Anterior cingulate cortex (tissue), 58 donors: ENCODE measurements around the gene OR52M1.

Experiments used
- DNase-seq, 58 donors: peaks; one replicate each; lab custom pipeline; 2025; lab: John Stamatoyannopoulos, UW

The OR52M1 gene

GRCh38 chr11:4560467-4560866 is 15.5 kb downstream of the OR52M1 start:
- no peak for DNase-seq

DNA sequence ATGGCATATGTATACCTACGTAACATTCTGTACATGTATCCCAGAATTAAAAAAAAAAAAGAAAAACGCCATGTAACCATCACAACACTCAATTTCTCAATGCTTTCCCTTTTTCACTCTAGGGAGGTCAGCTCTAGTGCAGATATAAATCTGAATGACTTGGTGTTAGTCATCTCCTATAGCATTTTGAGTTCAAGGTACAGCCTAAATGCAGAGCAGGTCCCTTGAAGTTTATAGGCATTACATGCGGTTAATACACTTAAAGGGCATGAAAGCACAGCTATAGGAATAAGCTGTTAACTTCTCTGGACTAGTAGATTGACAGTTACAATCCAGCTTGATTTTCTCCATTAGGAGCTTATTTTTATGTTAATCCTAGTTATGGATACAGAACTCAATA is 20.4 kb downstream of the OR52M1 start:
- DNase-seq, result no peak

DNA sequence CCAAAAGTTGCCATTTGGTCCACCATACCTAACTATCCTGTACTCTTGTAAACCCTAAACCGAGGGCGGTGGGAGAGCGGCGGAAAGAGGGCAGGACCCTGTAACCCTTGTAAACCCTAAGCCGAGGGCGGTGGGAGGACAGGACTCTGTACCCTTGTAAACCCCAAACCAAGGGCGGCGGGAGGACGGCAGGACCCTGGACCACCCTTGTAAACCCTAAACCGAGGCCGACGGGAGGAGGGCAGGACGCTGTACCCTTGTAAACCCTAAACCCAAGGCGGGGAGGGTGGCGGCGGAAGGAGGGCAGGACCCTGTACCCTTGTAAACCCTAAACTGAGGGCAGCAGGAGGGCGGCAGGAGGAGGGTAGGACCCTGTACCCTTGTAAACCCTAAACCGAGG is 24.1 kb downstream of the OR52M1 start:
- DNase-seq, result no peak

DNA sequence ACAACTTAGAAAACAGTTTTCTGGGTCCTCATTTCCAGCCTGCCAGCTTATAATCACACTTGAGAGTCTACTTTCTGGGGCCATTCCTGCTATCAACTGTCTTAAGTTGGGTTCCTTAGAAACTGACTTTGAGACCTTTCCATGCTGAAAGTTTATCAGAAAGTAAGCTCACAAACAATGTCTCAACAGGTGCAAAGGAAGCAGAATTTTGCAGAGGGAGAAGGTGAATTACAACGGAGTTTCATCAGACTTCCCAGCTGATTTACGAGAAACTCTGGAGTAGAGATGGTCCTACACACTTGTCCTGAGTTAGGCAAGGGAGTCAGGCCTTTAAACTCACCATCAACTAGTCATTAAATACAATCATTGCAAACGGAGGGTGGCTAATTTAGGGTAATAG is 31.9 kb downstream of the OR52M1 start:
- DNase-seq, result no peak

DNA sequence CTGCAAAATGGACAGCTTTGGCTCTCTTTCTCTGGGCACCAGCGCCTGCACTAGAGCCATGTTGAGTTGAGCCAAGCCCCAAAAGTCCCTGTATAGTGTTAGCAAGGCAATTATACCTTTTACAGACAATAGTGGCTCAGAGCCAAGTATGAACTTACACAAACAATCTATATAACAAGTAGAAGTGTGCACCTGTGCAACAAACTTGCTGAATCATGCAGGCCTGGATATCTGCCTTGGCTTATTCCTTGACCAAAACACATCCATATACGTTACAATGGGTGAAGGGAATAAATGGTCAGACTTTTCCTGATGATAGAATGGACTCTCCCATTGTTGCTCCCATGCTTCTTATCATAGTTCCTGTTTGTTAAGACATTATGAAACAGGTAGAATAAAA is 32.8 kb downstream of the OR52M1 start:
- no peak for DNase-seq

- DNase-seq, result no peak
Measured at GRCh38 chr11:4578624-4579023, 33.6 kb downstream of the OR52M1 start.

DNA sequence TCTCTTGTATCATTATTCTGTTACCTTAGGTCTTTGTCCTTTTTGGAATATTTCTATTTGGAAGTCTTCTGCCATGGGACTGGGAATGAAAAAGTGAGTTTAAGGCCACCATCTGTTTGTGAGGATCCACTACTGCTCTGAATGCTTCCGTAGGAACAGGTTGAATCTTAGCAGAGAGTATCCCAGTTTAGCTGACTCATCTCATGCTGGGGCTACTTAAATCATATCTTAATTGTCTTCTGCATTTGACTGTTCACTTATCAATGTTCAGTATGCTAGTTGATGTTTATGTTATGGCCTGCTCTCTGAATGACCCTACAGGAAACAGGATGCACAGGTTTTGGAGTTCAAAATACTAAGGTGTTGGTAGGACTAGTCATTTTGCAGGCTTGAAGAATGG is 35.1 kb downstream of the OR52M1 start:
- no peak for DNase-seq

- DNase-seq, result no peak
Measured at GRCh38 chr11:4581443-4581842, 36.5 kb downstream of the OR52M1 start, which contains the start of gene OR52I2. Gene OR52I2, plus strand, starts transcription at chr11:4581743.

GRCh38 chr11:4589017-4589416 is 44.0 kb downstream of the OR52M1 start:
- no peak for DNase-seq

DNA sequence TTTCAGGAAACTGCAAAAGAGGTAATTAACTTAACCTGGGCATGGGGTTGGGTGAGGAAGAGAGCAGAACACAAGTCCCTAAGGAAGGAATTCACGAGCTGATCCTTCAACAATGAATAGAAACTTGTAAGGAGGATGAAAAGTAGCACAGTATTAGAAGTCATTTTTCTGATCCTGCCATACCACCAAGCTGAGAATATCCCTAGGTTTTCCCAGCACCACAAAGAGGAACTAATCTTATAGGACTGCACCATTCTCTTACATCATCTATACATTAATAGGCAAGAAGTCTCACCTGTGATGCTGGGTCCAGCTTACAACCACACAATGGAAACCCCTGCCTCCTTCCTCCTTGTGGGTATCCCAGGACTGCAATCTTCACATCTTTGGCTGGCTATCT is 48.7 kb downstream of the OR52M1 start, which contains the start of gene OR52I1:
OR52I1 (plus strand) TSS at position 301 of the 400 bp plus-strand sequence; CDS start at position 301, 0 bp downstream.
- no peak for DNase-seq
